K562 (cell line): ENCODE results near the gene ZBTB18. TPM values are rescaled to one million over a fixed set of nuclear protein-coding genes. Genes with fewer than 3 reads are reported as not detected.

Experiments
- ATAC-seq: fragments of 200-7000 bp; cut with Tn5 transposase; 3 replicates; pipeline ENCODE4 v1.9.1; 2020; ENCODE audit warnings: moderate library complexity
- BruUV-seq: library from RNA; stranded (reverse); fragments of 400-500 nt; replicated peaks from 2 replicates; lab custom pipeline; 2021; lab: Mats Ljungman, UMichigan
- CTCF ChIA-PET: fragments of 300-600 bp; formaldehyde crosslinking; extraction: SDS; loops from one replicate; lab custom pipeline; 2021; ENCODE audit warnings: low intra/inter-chr PET ratio; lab: Yijun Ruan, JAX
- POLR2A ChIA-PET: fragments of 300-600, 350-650 bp; sonication (Branson Sonifier 250); formaldehyde crosslinking; extraction: SDS; loops from one replicate; lab custom pipeline; 2021; ENCODE audit warnings: antibody characterized with exemption, inconsistent platforms; lab: Yijun Ruan, JAX
- DNase-seq, 4 experiments: peaks; one replicate each; pipeline versions ENCODE4 v3.0.0 to v3.0.0-alpha.2; 2011 to 2018; ENCODE audit warnings: low spot score in 3 of 4, mixed read lengths in 3 of 4; ENCODE audit errors: extremely low read depth in 1 of 4
- FAIRE-seq: peaks from 2 replicates; lab custom pipeline; 2011; peaks lifted over from hg19 to GRCh38; lab: Jason Lieb, UNC
- H2AFZ ChIP-seq: 2 replicates; pipeline ENCODE4 v1.6.0; 2011; ENCODE audit warnings: low read depth, low read length, control low read depth, inconsistent platforms
- H3K27ac ChIP-seq: fragments of 200-600 bp; 3 replicates; pipeline ENCODE4 v1.8.0; 2011; ENCODE audit warnings: low read depth, mild to moderate bottlenecking, control low read depth, inconsistent platforms, low read length, moderate library complexity, mixed read lengths; ENCODE audit errors: extremely low read depth
- H3K27me3 ChIP-seq, 2 experiments: fragments of 300-600 bp in 1 of 2; 2 replicates in 1 of 2; 3 replicates in 1 of 2; pipeline versions ENCODE4 v1.6.0 to v1.8.0; 2011; ENCODE audit warnings: inconsistent platforms in 2 of 2, low read length in 2 of 2, mild to moderate bottlenecking in 1 of 2, mixed read lengths in 1 of 2, moderate library complexity in 1 of 2; ENCODE audit not compliant: control insufficient read depth in 2 of 2, insufficient read depth in 2 of 2
- H3K36me3 ChIP-seq: fragments of 300-600 bp; 3 replicates; pipeline ENCODE4 v1.8.0; 2011; ENCODE audit warnings: mild to moderate bottlenecking, low read length, inconsistent platforms; ENCODE audit not compliant: control insufficient read depth, insufficient read depth
- H3K4me1 ChIP-seq, 2 experiments: fragments of 200-600 bp in 1 of 2; replicated peaks in 1 of 2; 2 replicates in 1 of 2; 3 replicates in 1 of 2; pipeline versions ENCODE4 v1.5.1 to v1.8.0; 2011; ENCODE audit warnings: inconsistent platforms in 2 of 2, low read length in 2 of 2, mild to moderate bottlenecking in 1 of 2, mixed read lengths in 1 of 2, moderate library complexity in 1 of 2; ENCODE audit not compliant: control insufficient read depth in 2 of 2, insufficient read depth in 2 of 2
- H3K4me2 ChIP-seq: 2 replicates; pipeline ENCODE4 v1.6.1; 2011; ENCODE audit warnings: low read length, control low read depth, inconsistent platforms, mixed read lengths; ENCODE audit not compliant: insufficient read depth
- H3K4me3 ChIP-seq: fragments of 200-600 bp; sonication (generic), shearing (Covaris generic); 2 replicates; pipeline ENCODE4 v1.5.1; 2016; ENCODE audit warnings: control low read depth, inconsistent platforms
- H3K79me2 ChIP-seq: fragments of 200-600 bp; 3 replicates; pipeline ENCODE4 v1.8.0; 2011; ENCODE audit warnings: low read length, inconsistent platforms; ENCODE audit not compliant: control insufficient read depth, insufficient read depth
- H3K9ac ChIP-seq, 2 experiments: 2 replicates each; pipeline versions ENCODE4 v1.6.0 to v1.6.1; 2011; ENCODE audit warnings: low read depth in 2 of 2, low read length in 2 of 2, control low read depth in 1 of 2, inconsistent platforms in 1 of 2, mild to moderate bottlenecking in 1 of 2, mixed read lengths in 1 of 2; ENCODE audit not compliant: insufficient read depth in 1 of 2
- H3K9me1 ChIP-seq: one replicate; pipeline ENCODE4 v1.6.0; 2011; ENCODE audit warnings: inconsistent platforms, mild to moderate bottlenecking, low read length, moderate library complexity; ENCODE audit not compliant: control insufficient read depth, insufficient read depth
- H3K9me3 ChIP-seq: replicated peaks from 2 replicates; pipeline ENCODE4 v1.5.1; 2011; ENCODE audit warnings: low read depth, low read length, inconsistent platforms; ENCODE audit not compliant: control insufficient read depth, insufficient read depth
- H4K20me1 ChIP-seq: replicated peaks from 2 replicates; pipeline ENCODE4 v1.6.1; 2011; ENCODE audit warnings: low read length, inconsistent platforms, mixed read lengths; ENCODE audit not compliant: control insufficient read depth, insufficient read depth
- ARID2 ChIP-seq: fragments of 450-650 bp; IDR thresholded peaks from 2 replicates; pipeline ENCODE4 v1.6.1; 2017; ENCODE audit warnings: antibody characterized with exemption, mild to moderate bottlenecking
- CBFA2T3 ChIP-seq: fragments of 450-650 bp; IDR thresholded peaks from 2 replicates; pipeline ENCODE4 v1.6.1; 2017
- CBX5 ChIP-seq: IDR thresholded peaks from 2 replicates; pipeline ENCODE4 v1.6.1; 2014; ENCODE audit warnings: low read depth, borderline replicate concordance
- FOXM1 ChIP-seq, 2 experiments: fragments of 450-650 bp in 1 of 2; sonication (generic) in 1 of 2; formaldehyde crosslinking in 1 of 2; IDR thresholded peaks; 2 replicates each; pipeline versions ENCODE4 v1.6.1 to v1.9.0; 2017 to 2022; ENCODE audit warnings: low read depth in 2 of 2, mild to moderate bottlenecking in 2 of 2, missing genetic modification reagents in 1 of 2, moderate library complexity in 1 of 2
- HMG20B ChIP-seq: fragments of 250-450 bp; sonication (Bioruptor Pico); IDR thresholded peaks from 2 replicates; pipeline ENCODE4 v1.5.0; 2021; ENCODE audit warnings: mild to moderate bottlenecking
- SIN3B ChIP-seq: fragments of 450-650 bp; IDR thresholded peaks from 2 replicates; pipeline ENCODE4 v1.6.1; 2017; ENCODE audit warnings: low read depth, mild to moderate bottlenecking, moderate library complexity
- SNAPC5 ChIP-seq: fragments of 250-450 bp; sonication (Bioruptor Pico); IDR thresholded peaks from 2 replicates; pipeline ENCODE4 v1.8.0; 2021; ENCODE audit warnings: moderate library complexity, mild to moderate bottlenecking, inconsistent platforms
- ZNF583 ChIP-seq: fragments of 250-450 bp; sonication (Bioruptor Pico); IDR thresholded peaks from 2 replicates; pipeline ENCODE4 v1.4.0; 2020
- ZNF592 ChIP-seq: fragments of 450-650 bp; IDR thresholded peaks from 2 replicates; pipeline ENCODE4 v1.6.1; 2017; ENCODE audit warnings: antibody characterized with exemption, mild to moderate bottlenecking
- WGBS: fragments of 100-300 bp; shearing (Covaris generic); methylation state at CpG from one replicate; pipeline ENCODE4 v1.1.6; 2016; ENCODE audit warnings: low coverage, mixed read lengths; ENCODE audit not compliant: insufficient coverage; ENCODE audit errors: missing lambda C conversion rate; 5-methylcytosine and 5-hydroxymethylcytosine counted together
- in situ Hi-C: fragments of 300-500 bp; cut with MboI; formaldehyde crosslinking; loops from 4 replicates; pipeline ENCODE4 v1.15.0; 2018; ENCODE audit warnings: inconsistent platforms, mixed read lengths
- intact Hi-C: fragments of 100-400 bp; cut with micrococcal nuclease; formaldehyde crosslinking; loops from 2 replicates; pipeline ENCODE4 v1.14.2; 2022
- polyA plus RNA-seq, 8 experiments: library from polyadenylated mRNA; depleted of rRNA in 4 of 8; stranded (reverse) in 5 of 8; unstranded in 3 of 8; fragments of >200 nt; fragmentation: Nextera tagmentation in 2 of 8; fragmentation: Illumina TruSeq in 1 of 8; extraction: Ambion mirVana in 2 of 8; extraction: Trizol in 1 of 8; gene quantifications; 2 replicates each; pipeline versions ENCODE4 v1.2.1 to v1.2.3, GENCODE V29; 2011 to 2014; ENCODE audit warnings: inconsistent platforms in 1 of 8, missing spikeins in 1 of 8
- total RNA-seq, 7 experiments: library from RNA; depleted of rRNA in 6 of 7; stranded (reverse); fragments of >200 nt in 6 of 7; fragmentation: Illumina TruSeq in 2 of 7; extraction: Trizol in 2 of 7; gene quantifications; 2 replicates each; pipeline versions ENCODE4 v1.2.1 to v1.2.3, GENCODE V29; 2011 to 2021; ENCODE audit warnings: low replicate concordance in 1 of 7

Gene ZBTB18
- total and polyA plus RNA-seq, 9 of the 15 experiments (the other 6 are each of a cell fraction or from before 2014, with no cell fraction given) = 0.13 to 2.6 (median 1.6) TPM

GRCh38 chr1:244085891-244086290, 34.8 kb downstream of the ZBTB18 start:
- ChIA-PET CTCF (no interaction called here), POLR2A (interaction anchor here (0.6 to 0.7 kb wide), 2 partner anchors 95 to 572 kb away, joined by 3 read pairs; no protein-coding TSS in a partner anchor)
- Histone ChIP-seq H3K4me3 (no peak overlapping the region), H3K79me2 (no peaks in the 10 kb centered on the region), H3K27ac (no peak overlapping the region), H3K27me3 (peaks cover 22 to 54% of the 10 kb centered on the region in 2 experiments), H3K9ac (no peak overlapping the region), H3K4me2 (no peak overlapping the region), H3K9me3 (no peaks in the 10 kb centered on the region), H3K9me1 (no peaks in the 10 kb centered on the region), H4K20me1 (no peaks in the 10 kb centered on the region), H3K4me1 (peaks cover 0 to 2% of the 10 kb centered on the region in 2 experiments; a peak in 2 of 5 replicates), H3K36me3 (no peaks in the 10 kb centered on the region), H2AFZ (no peak overlapping the region)
- intact Hi-C loops = no loop called here
- no peak for DNase-seq
- no TSS peak for BruUV-seq
- no peak for FAIRE-seq
- TF ChIP-seq ARID2 (no peak), CBFA2T3 (0 out of 2 replicates have a peak, but pooled peaks have one; percentile 9), CBX5 (no peak), HMG20B (no peak), FOXM1 (IDR thresholded peaks at IDR 0.05; ENCODE audit: low read depth) (no peak), FOXM1 (CRISPR knock-in tag; IDR thresholded peaks at IDR 0.05; ENCODE audit: low read depth) (no peak)
- no peak for ATAC-seq
- 4% methylated on average over 2 of the region's 2 CpGs for WGBS
- in situ Hi-C loops = no loop called here

- intact Hi-C loops = no loop called here
- Histone ChIP-seq H3K36me3 (no peaks in the 10 kb centered on the region), H3K79me2 (no peaks in the 10 kb centered on the region), H3K9ac (no peak overlapping the region), H3K4me1 (peaks cover 0 to 2% of the 10 kb centered on the region in 2 experiments; a peak in 2 of 5 replicates), H3K27ac (no peak overlapping the region), H2AFZ (no peak overlapping the region), H3K4me2 (no peak overlapping the region), H3K9me1 (no peaks in the 10 kb centered on the region), H3K4me3 (no peak overlapping the region), H3K27me3 (peaks cover 19 to 56% of the 10 kb centered on the region in 2 experiments), H3K9me3 (no peaks in the 10 kb centered on the region), H4K20me1 (no peaks in the 10 kb centered on the region)
- no peak for DNase-seq
- no peak for ATAC-seq
- no TSS peak for BruUV-seq
- no peak for FAIRE-seq
- CTCF ChIA-PET = no interaction called here
- in situ Hi-C loops = no loop called here
- POLR2A ChIA-PET = interaction anchor here (0.6 to 1.4 kb wide), 2 partner anchors 12 to 17 kb away, joined by 3 read pairs; no protein-coding TSS in a partner anchor
- 1% methylated on average over 13 of the region's 13 CpGs for WGBS
- TF ChIP-seq ZNF592 = no peak
- TF ChIP-seq ZNF583 (CRISPR knock-in tag) = no peak
- no peak for TF ChIP-seq SNAPC5 (CRISPR knock-in tag)
- TF ChIP-seq SIN3B = no peak
Observed at GRCh38 chr1:244087021-244087560, 36.0 kb downstream of the ZBTB18 start.
